ENCODE results near the gene CCDC43.

- TF ChIP-seq POLR2A (IDR thresholded peaks at IDR 0.05; ENCODE audit: low read depth), result no peak
- no peak for TF ChIP-seq CTCF (IDR thresholded peaks at IDR 0.05)
- no peak for TF ChIP-seq EP300 (IDR thresholded peaks at IDR 0.05)
Measured at GRCh38 chr17:44633998-44634397, 55.6 kb downstream of the CCDC43 start.

Data from esophagus muscularis mucosa (tissue), 4 donors.